ENCODE data around the gene SDK2.

DNA sequence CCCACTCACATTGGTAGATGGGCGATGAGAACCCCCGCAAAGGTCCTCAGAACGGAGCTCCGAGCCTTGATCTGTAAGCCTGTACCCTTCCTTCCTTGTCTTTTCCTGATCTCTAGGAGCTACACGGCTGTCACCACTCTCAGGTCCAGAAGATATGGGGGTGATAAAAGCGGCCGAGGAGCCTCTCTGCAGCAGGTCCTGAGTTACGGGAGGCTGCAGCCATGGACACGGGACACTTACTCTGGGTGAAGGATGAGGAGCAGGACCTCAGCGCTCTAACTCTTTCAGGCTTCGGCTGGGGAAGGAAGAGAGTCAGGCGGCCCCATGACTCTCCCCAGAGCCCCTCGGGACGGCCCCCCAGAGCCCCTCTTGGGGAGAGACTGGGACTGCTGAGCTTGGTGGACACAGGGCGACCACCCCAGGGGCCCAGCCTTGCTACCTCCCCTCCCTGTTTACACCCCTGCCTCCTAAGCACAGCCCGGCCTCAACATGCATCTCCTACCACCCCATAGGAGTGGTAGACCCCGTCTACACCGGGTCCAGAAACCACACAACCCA, 74.4 kb downstream of the SDK2 start:
- no peak for TF ChIP-seq POLR2A (IDR thresholded peaks at IDR 0.05)
- TF ChIP-seq, protein P1, sequence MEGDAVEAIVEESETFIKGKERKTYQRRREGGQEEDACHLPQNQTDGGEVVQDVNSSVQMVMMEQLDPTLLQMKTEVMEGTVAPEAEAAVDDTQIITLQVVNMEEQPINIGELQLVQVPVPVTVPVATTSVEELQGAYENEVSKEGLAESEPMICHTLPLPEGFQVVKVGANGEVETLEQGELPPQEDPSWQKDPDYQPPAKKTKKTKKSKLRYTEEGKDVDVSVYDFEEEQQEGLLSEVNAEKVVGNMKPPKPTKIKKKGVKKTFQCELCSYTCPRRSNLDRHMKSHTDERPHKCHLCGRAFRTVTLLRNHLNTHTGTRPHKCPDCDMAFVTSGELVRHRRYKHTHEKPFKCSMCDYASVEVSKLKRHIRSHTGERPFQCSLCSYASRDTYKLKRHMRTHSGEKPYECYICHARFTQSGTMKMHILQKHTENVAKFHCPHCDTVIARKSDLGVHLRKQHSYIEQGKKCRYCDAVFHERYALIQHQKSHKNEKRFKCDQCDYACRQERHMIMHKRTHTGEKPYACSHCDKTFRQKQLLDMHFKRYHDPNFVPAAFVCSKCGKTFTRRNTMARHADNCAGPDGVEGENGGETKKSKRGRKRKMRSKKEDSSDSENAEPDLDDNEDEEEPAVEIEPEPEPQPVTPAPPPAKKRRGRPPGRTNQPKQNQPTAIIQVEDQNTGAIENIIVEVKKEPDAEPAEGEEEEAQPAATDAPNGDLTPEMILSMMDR (IDR thresholded peaks at IDR 0.05) = no peak

Data from prostate gland (tissue), 2 donors.